Activated T-helper 1 cell treated with anti-CD3 and anti-CD28 coated beads, Interleukin-2, amount 50 U/mL, for 16 hours (primary cell): ENCODE results near the gene SPTBN5.
"Not testable (repeated sequence)": the region's sequence is repeated elsewhere in the genome, so short reads cannot be mapped to it uniquely, and the experiment has no call there.

Experiments used
- DNase-seq, 2 donors: peaks; one replicate each; pipeline ENCODE4 v3.0.0-alpha.2; 2020; ENCODE audit warnings: low read depth in 1 of 2, low spot score in 1 of 2

SPTBN5 gene

DNA sequence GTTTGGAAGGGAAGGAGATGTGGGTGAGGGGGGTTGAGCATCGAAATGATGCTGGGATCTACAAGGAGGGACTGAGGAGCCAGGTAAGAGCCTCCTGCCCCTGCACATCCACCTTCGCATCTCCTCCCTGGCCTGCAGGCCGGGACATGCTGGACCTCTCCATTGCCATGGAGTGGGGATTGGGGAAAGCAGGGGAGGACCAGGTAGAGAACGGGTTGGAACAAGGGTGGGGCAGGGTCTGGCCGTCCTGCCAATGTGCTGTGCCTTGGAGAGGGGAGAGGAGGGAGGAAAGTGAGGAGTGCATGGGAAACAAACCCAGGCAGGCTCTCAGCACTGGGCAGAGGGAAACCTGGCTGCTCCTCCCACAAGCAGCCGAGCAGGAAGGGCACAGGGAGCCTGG is 44.6 kb downstream of the SPTBN5 start:
- DNase-seq, result no peak

DNA sequence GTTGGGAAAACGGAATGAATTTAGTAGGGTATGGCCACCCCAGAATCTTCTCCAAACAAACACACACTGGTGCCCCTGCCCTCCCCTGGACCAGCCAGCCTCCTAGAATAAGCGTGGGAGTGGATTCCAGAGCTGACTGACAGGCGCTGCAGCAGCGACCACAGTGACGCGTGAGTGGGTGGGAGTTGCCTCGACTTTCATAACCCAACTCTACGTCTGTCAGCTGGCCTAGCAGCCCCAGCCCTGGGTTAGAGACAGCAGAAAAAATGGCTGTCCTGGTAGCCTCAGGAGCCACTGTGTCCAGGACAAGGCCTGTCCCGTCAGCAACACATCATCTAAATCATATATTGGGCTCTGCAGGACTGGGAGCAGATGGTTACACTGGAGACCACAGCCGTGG is 45.2 kb downstream of the SPTBN5 start:
- no peak for DNase-seq

DNA sequence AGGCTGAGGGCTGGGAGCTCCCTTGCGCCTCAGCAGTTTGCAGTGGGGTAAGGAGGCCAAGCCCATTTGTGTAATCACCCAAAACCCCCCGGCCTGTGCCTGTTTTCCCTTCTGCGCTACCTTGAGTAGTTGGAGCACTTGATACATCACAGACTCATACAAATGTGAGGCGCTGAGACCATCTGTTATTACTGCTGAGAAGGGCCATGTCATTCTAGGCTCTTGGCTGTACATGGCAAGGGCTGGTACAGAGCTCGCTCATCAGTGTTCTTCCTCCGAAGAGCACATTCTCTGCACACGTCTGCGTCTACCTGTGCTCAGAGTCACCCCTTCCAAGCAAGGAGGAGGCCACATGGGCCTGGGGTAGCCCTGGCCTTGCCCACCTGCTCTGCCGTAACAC is 45.9 kb downstream of the SPTBN5 start:
- no peak for DNase-seq

DNA sequence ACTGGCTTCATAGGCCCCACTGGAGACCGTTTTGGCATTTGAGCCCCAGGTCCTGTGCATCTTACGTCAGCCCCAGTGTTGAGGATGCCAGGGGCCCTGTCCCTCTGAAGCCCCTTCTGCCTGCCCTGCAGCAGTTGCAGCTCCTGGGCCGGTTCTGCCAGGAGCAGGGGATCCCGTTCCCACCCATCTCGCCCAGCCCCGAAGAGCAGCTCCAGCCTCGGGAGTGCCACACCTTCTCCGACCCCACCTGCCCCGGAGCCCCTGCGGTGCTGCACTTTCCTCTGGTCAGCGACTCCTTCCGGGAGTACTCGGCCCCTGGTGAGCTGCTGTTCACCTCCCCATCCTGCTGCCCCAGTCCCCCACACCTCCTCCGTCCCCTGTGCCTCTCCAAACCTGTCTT is 46.6 kb downstream of the SPTBN5 start:
- no peak for DNase-seq

DNA sequence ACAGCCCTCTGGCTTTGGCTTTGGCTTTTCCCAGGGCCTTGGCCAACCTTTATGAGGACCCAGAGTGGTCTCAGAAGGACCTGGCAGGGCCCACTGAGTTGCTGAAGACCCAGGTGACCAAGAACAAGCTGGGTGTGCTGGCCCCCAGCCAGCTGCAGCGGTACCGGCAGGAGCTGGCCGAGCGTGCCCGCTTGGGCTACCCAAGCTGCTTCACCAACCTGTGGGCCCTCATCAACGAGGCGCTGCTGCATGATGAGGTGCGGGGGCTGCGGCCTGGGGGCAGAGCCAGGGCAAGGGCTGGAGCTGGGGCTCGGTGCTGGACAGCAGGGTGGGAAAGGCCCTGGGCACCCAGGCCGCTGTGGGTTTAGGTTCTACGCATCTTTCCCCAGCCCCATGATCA is 49.0 kb downstream of the SPTBN5 start:
- no peak for DNase-seq

DNA sequence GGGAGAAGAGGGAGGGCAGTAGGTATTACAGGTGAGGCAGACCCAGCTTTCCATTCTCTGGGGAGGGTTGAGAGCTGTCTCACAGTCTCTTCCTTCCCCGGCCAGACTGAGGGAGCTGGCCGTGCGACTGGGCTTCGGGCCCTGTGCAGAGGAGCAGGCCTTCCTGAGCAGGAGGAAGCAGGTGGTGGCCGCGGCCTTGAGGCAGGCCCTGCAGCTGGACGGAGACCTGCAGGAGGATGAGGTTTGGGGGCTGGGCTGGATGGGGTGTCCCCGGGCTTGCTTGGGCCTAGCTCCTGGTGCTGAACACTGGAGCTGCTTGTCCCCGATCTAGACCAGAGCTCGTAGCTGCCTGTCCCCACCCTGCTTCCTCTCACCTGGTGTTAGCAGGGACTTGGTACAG is 50.3 kb downstream of the SPTBN5 start:
- no peak for DNase-seq

DNA sequence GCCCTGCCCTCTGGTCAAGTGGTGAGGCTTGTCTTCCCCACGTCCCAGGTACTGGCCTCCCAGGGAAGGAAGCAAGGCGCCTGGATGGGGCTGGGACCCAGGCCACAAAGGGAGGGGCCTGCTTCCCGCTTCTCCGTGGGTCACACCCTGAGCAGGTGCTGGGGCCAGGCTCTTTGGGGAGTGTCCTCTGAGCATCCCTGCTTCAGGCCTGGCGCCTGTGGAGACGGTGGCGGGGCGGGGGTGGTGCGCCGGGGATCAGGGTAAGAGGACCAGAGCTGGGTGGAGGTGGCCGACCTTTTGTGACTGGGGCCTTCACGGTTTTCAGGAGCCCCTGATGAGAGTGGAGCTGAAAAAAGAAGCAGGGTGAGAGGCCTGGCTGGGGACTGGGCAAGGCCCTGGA is 51.6 kb downstream of the SPTBN5 start:
- DNase-seq, result no peak

DNA sequence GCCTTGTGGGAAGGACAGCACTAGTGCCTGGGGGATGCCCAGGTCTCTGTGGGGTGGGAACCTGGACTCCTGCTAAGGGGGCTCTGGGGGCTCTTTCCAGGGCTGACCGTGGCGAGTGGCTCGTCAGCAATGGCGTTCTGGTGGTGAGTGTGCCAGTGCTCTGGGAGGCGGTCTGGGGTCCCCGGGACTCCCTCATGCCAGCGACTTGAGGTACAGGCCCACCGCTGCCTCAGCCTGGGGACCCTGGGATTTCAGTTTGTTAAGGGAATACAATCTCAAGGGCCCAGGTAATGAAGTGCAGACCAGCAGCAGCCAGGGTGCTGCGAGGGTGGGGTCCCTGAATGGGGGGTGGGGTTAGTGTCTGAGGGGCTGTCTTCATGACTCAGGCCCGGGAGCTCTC is 52.7 kb downstream of the SPTBN5 start:
- DNase-seq, result no peak

DNA sequence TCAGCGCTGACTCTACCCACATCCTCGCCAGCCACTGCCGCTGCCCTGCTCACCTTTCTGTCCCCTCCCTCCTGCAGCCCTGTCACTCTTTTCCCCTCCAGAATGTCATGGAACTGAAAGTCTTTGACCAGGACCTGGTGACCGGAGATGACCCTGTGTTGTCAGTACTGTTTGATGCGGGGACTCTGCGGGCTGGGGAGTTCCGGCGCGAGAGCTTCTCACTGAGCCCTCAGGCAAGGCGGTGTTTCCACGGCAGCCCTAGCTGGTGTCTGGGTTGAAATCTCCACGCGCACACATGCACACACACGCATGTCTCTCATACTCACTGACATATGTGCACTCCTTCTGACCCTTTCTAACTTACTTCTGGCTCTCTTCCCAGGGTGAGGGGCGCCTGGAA is 53.2 kb downstream of the SPTBN5 start:
- DNase-seq, result no peak

DNA sequence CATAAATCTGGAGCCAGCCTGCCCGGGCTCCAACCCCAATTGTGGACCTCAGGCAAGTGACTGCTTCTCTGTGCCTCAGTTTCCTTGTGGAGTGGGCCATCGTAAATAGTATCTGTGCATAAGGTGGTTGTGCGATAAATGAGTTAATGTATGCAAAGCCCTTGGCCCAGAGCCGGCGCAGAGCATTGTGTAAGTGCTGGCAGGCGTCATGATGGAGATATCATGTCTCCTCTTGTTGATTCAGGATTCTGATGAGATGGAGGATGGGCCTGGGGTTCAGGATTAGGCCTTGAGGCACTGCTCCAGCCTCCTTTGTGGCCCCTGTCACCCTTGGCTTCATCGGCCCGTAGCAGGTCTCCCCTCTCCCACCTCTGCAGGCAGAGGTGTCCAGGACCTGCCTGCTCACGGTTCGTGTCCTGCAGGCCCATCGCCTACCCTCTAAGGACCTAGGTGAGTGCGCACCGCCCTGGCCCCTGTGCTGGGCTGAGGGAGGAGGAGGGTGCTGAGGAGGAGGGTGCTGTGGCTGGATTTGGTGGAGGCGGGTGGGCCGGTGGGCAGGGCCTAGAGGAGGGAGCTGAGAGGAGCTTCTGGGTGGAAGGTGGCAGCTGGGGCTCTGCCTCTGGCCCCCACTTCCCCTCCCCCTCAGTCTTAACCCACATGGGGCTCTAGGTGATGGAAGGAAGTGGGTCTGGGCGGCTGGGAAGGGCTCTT is 53.9 kb downstream of the SPTBN5 start:
- DNase-seq, result no peak

DNA sequence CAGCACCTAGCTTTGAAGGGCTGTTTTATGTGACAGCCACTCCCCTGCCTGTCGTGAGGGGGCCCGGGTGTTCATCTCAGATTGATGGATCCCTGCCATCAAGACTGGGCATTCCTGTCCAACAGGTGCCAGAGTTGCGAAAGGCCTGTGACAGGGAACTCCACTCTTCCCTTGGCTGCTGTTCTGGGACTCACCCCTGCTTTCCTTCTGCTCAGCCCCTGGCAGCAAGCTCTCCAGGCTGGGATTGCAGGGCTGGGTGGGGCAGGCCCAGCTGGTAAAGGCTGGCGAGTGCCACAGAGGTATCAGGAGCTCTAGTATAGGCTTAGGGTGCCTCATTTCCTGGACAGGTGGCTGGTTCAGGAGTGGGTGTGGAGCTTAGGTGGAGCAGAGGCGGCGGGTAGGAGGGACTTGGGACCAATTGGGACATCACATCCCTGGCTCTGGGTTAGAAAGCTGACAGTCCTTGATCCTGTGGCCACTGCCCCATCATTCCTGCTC is 55.4 kb downstream of the SPTBN5 start, which contains the start of gene PLA2G4B:
TSS of gene PLA2G4B (plus strand) at position 448 of the 498 bp plus-strand sequence. CDS start 67 bp downstream, outside the sequence.
- DNase-seq, result no peak

DNA sequence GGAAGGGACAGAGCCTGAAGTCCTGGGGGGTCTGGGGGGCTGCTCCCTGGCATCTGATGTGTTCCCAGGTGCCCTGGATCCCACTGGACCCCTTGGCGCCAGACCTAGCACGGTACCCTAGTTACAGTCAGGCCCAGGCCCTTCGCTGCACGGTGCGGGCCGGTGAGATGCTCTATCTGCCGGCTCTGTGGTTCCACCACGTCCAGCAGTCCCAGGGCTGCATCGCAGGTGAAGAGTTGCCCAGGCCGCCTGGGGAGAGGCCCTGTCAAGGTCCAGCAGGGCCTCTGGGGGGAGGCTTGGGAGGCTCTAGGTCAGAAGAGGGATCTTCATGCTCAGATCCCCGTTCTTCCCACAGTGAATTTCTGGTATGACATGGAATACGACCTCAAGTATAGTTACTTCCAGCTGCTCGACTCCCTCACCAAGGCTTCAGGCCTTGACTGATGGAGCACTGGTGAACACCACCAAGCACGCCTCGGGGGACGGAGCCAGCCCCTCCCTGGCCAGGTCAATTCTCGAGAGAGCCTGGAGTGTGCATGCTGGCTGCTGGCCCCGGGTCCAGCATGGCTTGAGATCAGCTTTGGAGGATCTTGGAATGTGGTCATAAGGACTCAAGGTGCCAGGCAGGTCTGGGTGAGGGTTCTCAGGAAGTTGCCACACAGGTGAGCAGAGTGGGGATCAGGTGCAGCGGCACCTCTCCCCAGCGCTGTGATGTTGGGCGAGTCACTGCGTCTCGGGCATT is 57.0 kb downstream of the SPTBN5 start:
- no peak for DNase-seq

DNA sequence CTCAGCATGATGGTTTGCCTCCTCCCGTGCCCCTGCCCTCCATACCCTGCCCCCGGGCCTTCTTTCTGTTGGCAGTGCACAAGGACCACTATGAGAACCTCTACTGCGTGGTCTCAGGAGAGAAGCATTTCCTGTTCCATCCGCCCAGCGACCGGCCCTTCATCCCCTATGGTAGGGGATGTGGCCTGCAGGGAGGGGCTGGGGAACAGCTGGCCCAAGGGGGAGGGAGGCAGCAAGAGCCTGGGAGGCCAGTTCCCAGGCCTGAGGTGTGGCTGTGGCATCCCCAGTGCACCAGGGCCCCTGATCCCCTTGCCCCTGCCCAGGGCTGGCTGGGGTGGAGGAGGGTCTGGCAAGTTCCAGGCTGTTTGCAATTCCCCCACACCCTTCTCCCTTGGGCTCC is 57.8 kb downstream of the SPTBN5 start:
- no peak for DNase-seq

DNA sequence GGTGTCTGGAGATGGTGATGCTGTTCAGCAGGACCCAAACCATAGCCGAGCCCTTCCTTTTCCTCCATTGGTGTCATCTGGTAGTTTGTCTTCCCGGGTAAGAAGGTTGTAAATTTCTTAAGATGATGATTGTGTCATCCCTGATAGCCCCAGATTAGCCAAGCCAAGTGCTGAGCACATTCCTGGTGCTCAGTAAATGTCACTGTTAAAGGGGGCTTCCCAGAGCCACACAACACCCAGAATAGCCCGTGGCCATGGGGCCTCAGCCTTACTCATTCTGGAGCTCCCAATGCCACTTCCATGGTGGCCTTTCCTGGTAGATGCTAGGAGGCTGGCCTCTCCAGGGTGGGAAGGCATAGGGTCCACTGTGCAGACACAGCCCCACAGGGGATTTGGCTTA is 59.8 kb downstream of the SPTBN5 start:
- no peak for DNase-seq

DNA sequence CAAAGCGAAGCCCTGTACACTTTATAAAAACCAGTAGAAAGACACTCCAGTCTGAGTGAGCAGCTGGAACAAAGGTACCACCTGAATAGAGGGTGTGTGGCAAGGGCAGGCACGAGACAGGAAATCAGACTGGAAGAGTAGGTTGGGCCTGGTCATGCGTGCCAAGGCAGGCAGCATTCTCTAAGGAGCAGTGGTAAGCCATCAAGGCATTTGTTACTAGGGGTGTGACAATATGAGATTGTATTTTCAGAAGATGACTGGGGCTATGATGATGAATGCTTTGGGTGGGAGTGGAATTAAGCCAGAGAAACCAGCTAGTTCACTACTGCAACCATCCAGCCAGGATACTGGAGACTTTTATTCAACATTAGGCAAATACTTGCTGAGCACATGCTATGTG is 61.0 kb downstream of the SPTBN5 start:
- DNase-seq, result no peak

DNA sequence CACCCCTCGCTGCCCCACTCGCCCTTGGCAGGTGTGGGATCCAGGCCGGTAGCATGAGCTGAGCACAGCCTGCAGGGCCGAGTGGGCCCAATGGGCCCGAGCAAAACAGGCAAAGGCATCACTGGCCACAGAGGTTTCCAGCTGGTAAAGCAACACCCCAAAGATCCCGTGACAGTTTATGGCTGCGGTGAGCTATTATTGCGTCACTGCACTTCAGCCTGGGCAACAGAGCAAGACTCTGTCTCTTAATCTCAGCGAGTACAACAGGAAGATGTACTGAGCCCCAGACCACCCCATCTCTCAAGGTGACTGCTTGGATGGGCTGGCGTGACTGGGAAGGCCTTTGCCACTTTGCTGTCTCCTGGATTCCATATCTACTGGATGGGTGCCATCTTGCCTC is 61.6 kb downstream of the SPTBN5 start:
- no peak for DNase-seq

DNA sequence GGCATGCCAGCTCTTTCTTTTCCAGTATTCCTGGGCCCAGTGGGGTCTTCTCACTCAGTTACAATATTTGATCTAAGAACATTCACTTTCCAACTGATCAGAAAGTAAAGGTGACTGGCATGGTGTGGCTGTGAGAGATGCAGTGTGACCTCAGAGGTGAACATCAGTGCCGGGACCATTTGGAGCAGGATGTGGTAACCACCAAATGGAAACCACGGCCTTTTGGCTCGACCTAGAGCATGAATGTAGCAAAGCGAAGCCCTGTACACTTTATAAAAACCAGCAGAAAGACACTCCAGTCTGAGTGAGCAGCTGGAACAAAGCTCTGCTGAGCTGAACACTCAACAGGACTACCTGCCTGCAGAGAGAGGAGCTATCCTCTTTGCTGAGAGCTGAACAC is 62.6 kb downstream of the SPTBN5 start:
- DNase-seq, result not testable (repeated sequence)

DNA sequence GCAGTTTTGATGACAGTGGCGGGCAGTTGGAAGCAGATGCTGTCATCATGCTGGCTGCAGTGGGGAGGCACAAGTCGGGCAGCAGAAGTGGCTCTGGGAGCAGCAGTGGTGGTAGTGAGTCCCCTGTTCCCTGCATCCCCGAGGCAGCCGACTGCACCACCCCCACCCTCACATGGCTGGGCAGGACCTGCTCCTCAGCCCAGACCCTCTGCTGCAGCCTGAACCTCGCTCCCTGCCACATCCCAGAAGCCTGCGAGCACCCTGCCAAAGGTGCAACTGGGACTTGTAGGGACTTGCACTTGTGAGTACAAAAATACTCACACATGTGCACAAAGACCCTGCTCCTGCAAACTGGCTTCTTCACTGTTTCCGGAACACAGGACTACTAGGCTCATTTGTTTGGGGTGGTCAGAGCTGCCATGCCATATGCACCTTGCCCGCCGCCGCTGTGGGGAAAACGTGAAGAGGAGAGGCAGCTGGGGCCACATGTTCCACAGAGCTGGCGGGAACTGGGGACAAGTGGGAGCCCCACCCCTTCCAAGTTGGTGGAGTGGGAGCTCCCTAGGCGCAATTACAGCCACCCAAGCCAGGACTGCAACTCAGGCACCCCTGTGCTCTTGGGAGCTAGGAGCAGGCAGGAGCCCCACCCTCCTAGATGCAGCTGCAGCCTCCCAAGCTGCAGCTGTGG is 63.8 kb downstream of the SPTBN5 start:
- DNase-seq, result no peak

DNA sequence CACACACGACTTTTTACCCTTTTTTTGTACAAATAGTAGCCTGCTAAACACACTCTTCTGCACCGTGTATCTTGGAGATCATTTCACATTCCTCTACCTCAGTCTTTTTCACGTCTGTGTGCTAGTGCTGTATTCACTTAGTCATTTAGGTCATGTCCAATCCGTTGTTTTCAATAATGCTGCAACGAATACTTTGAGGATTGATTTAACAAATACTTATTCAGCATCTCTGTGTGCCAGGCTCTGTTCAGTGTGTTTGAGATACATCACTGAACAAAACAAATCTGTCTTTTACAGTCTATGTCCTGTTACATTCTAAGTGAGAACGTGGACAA is 65.1 kb downstream of the SPTBN5 start:
- DNase-seq, result no peak

DNA sequence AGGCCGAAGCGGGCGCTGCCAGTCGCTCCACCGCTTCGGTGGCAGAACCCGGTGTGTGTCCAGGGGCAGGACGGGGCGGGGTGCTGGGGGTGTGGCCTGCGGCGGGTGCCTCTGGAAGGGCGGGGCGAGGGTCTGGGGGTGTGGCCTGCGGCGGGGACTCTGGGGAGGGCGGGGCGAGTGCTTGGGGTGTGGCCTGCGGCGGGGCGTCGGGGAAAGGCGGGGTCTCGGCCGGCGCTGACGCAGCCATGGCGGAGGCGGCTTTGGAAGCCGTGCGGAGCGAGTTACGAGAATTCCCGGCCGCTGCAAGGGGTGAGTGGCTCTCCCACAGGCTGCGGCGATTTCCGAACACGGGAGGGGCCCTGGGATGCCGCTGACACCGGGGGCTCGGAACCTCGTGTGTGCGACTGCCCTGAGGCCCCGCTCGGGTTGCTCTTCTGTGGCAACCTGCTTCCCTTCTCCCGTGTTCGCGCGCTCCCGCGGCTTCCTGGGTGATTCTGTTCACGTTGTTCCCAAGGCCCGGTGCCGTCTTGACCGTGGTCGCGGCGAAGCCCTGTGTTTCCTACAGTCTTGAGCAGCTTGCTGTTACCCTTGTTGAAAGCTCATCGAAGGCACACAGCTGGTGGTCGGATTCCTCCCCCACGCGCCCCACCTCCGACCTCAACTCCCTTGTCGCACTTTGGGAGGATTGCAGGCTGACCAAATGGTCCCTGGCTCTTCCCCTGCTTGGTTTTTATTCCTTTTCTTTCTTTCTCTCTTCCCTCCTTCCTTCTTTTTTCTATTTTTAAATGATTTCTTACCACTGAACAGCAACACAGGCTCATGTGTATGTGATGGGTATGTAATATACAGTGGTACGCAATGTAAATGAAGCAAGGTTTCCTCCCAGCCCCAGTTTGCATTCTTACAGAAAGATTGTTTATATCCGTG is 65.7 kb downstream of the SPTBN5 start, which contains the start of gene JMJD7:
TSS of gene JMJD7 (plus strand) at position 213 of the 927 bp plus-strand sequence. CDS start at position 246, 33 bp downstream.
- peak; percentile 92 to 96 for DNase-seq
